Astrocyte (in vitro differentiated cells and primary cell): Measurements from ENCODE around the gene SLC38A6.

ENCODE experiments used
- CTCF ChIP-seq: IDR thresholded peaks from 2 replicates; pipeline ENCODE4 v1.5.1; 2011; ENCODE audit warnings: low read depth, mild to moderate bottlenecking, inconsistent platforms, low read length, moderate library complexity; ENCODE audit not compliant: insufficient read depth
- EZH2 ChIP-seq: IDR thresholded peaks from 2 replicates; pipeline ENCODE4 v1.6.1; 2012; ENCODE audit warnings: mild to moderate bottlenecking, low read length, inconsistent platforms; ENCODE audit not compliant: insufficient read depth

GRCh38 chr14:61076556-61076955 is 95.5 kb downstream of the SLC38A6 start:
- no peak for TF ChIP-seq CTCF
- no peak for TF ChIP-seq EZH2
